IMR-90 (cell line): Measurements from ENCODE around the gene ZNF597. TPM values are rescaled to one million over a fixed set of nuclear protein-coding genes. Genes with fewer than 3 reads are reported as not detected.
A peak's percentile ranks its signal among the peaks of the same experiment; 100 is the strongest.

Experiments used
- ATAC-seq: fragments of 200-7000 bp; cut with Tn5 transposase; 2 replicates; pipeline ENCODE4 v1.9.1; 2020; ENCODE audit warnings: low read depth, mild to moderate bottlenecking, moderate library complexity
- BruUV-seq: library from RNA; stranded (reverse); fragments of 400-500 nt; replicated peaks from 2 replicates; lab custom pipeline; 2021; lab: Mats Ljungman, UMichigan
- CTCF ChIA-PET: fragments of 300-600 bp; formaldehyde crosslinking; extraction: SDS; loops from one replicate; lab custom pipeline; 2021; ENCODE audit warnings: antibody characterized with exemption; lab: Yijun Ruan, JAX
- POLR2A ChIA-PET: fragments of 300-600 bp; sonication (Branson Sonifier 250); formaldehyde crosslinking; loops from one replicate; lab custom pipeline; 2022; ENCODE audit warnings: antibody characterized with exemption; ENCODE audit not compliant: unreplicated experiment; lab: Charles Lee
- DNase-seq: peaks from one replicate; pipeline ENCODE4 v3.0.0; 2013
- H2AFZ ChIP-seq: replicated peaks from 2 replicates; pipeline ENCODE3; 2013; ENCODE audit warnings: low read length, mild to moderate bottlenecking; ENCODE audit not compliant: poor library complexity
- H2AK5ac ChIP-seq: 2 replicates; pipeline ENCODE4 v1.6.1; 2013; ENCODE audit warnings: low read depth, low read length, inconsistent platforms
- H2AK9ac ChIP-seq: replicated peaks from 2 replicates; pipeline ENCODE3; 2013; ENCODE audit warnings: mild to moderate bottlenecking, low read depth, low read length, moderate library complexity; ENCODE audit not compliant: poor library complexity
- H2BK120ac ChIP-seq: 2 replicates; pipeline ENCODE4 v1.6.1; 2013; ENCODE audit warnings: low read depth, low read length, inconsistent platforms
- H2BK15ac ChIP-seq: 3 replicates; pipeline ENCODE4 v1.6.1; 2013; ENCODE audit warnings: low read depth, low read length, inconsistent platforms
- H2BK20ac ChIP-seq: 2 replicates; pipeline ENCODE4 v1.6.1; 2013; ENCODE audit warnings: low read depth, mild to moderate bottlenecking, inconsistent platforms, low read length, moderate library complexity
- H2BK5ac ChIP-seq: 2 replicates; pipeline ENCODE4 v1.6.1; 2013; ENCODE audit warnings: mild to moderate bottlenecking, low read depth, low read length, inconsistent platforms; ENCODE audit not compliant: poor library complexity, severe bottlenecking
- H3K14ac ChIP-seq: replicated peaks from 2 replicates; pipeline ENCODE4 v1.6.1; 2013; ENCODE audit warnings: low read depth, low read length, inconsistent platforms
- H3K18ac ChIP-seq: 2 replicates; pipeline ENCODE4 v1.6.1; 2013; ENCODE audit warnings: low read depth, low read length, control low read depth
- H3K23ac ChIP-seq: 2 replicates; pipeline ENCODE4 v1.6.1; 2013; ENCODE audit warnings: low read depth, low read length, inconsistent platforms
- H3K27ac ChIP-seq: 2 replicates; pipeline ENCODE4 v1.5.1; 2013; ENCODE audit warnings: mild to moderate bottlenecking, control low read depth, low read length; ENCODE audit not compliant: insufficient read depth
- H3K27me3 ChIP-seq: 2 replicates; pipeline ENCODE4 v1.6.1; 2013; ENCODE audit warnings: low read length; ENCODE audit not compliant: control insufficient read depth, insufficient read depth
- H3K36me3 ChIP-seq: 2 replicates; pipeline ENCODE4 v1.6.1; 2013; ENCODE audit warnings: low read length, mixed read lengths; ENCODE audit not compliant: control insufficient read depth, insufficient read depth
- H3K4ac ChIP-seq: 2 replicates; pipeline ENCODE4 v1.6.1; 2013; ENCODE audit warnings: low read depth, low read length, inconsistent platforms
- H3K4me1 ChIP-seq: 2 replicates; pipeline ENCODE4 v1.6.1; 2013; ENCODE audit warnings: low read length, mixed read lengths; ENCODE audit not compliant: control insufficient read depth, insufficient read depth
- H3K4me2 ChIP-seq: 2 replicates; pipeline ENCODE4 v1.6.1; 2013; ENCODE audit warnings: low read depth, mild to moderate bottlenecking, control low read depth, low read length, moderate library complexity
- H3K4me3 ChIP-seq: 2 replicates; pipeline ENCODE4 v1.5.1; 2013; ENCODE audit warnings: low read depth, mild to moderate bottlenecking, control low read depth, low read length, moderate library complexity; ENCODE audit not compliant: insufficient read depth
- H3K56ac ChIP-seq: 2 replicates; pipeline ENCODE4 v1.6.1; 2013; ENCODE audit warnings: low read length, inconsistent platforms; ENCODE audit not compliant: insufficient read depth; ENCODE audit errors: extremely low read depth
- H3K79me1 ChIP-seq, 2 experiments: 2 replicates each; pipeline ENCODE4 v1.6.1; 2013; ENCODE audit warnings: low read length in 2 of 2, inconsistent platforms in 1 of 2, low read depth in 1 of 2
- H3K9ac ChIP-seq: 2 replicates; pipeline ENCODE4 v1.6.1; 2013; ENCODE audit warnings: low read depth, low read length, control low read depth
- H3K9me1 ChIP-seq: 2 replicates; pipeline ENCODE4 v1.6.1; 2013; ENCODE audit warnings: low read length, inconsistent platforms; ENCODE audit not compliant: insufficient read depth
- H3K9me3 ChIP-seq: 2 replicates; pipeline ENCODE4 v1.6.1; 2013; ENCODE audit warnings: low read length; ENCODE audit not compliant: control insufficient read depth, insufficient read depth
- H4K20me1 ChIP-seq: 2 replicates; pipeline ENCODE4 v1.6.1; 2013; ENCODE audit warnings: low read length, inconsistent platforms; ENCODE audit not compliant: insufficient read depth
- H4K5ac ChIP-seq: 2 replicates; pipeline ENCODE4 v1.6.1; 2013; ENCODE audit warnings: mild to moderate bottlenecking, low read depth, low read length, control low read depth
- H4K8ac ChIP-seq, 2 experiments: 2 replicates each; pipeline ENCODE4 v1.6.1; 2013; ENCODE audit warnings: low read depth in 2 of 2, low read length in 2 of 2, control low read depth in 1 of 2, inconsistent platforms in 1 of 2
- H4K91ac ChIP-seq: 2 replicates; pipeline ENCODE4 v1.6.1; 2013; ENCODE audit warnings: low read depth, low read length, inconsistent platforms; ENCODE audit not compliant: insufficient read depth
- BHLHE40 ChIP-seq: fragments of 150-350 bp; IDR thresholded peaks from 2 replicates; pipeline ENCODE4 v1.6.1; 2016; ENCODE audit warnings: mild to moderate bottlenecking, low read depth, low read length
- CEBPB ChIP-seq: IDR thresholded peaks from 2 replicates; pipeline ENCODE4 v1.6.1; 2012; ENCODE audit warnings: low read depth, low read length, improper control_type of control experiment
- CHD1 ChIP-seq: IDR thresholded peaks from 2 replicates; pipeline ENCODE4 v1.6.1; 2012; ENCODE audit warnings: low read depth, low read length, improper control_type of control experiment
- ELK1 ChIP-seq: fragments of 150-350 bp; IDR thresholded peaks from 2 replicates; pipeline ENCODE4 v1.6.1; 2016; ENCODE audit warnings: low read depth, mild to moderate bottlenecking, low read length, moderate library complexity, borderline replicate concordance
- FOS ChIP-seq: fragments of 150-350 bp; IDR thresholded peaks from 2 replicates; pipeline ENCODE4 v1.6.1; 2016; ENCODE audit warnings: low read depth, low read length
- MAFK ChIP-seq: IDR thresholded peaks from 2 replicates; pipeline ENCODE4 v1.6.1; 2012; ENCODE audit warnings: low read depth, low read length, improper control_type of control experiment
- MAZ ChIP-seq: IDR thresholded peaks from 2 replicates; pipeline ENCODE4 v1.6.1; 2012; ENCODE audit warnings: low read depth, mild to moderate bottlenecking, low read length, improper control_type of control experiment, moderate library complexity, borderline replicate concordance
- MXI1 ChIP-seq: IDR thresholded peaks from 2 replicates; pipeline ENCODE4 v1.6.1; 2012; ENCODE audit warnings: low read depth, mild to moderate bottlenecking, low read length, moderate library complexity, borderline replicate concordance
- NFE2L2 ChIP-seq: fragments of 150-350 bp; IDR thresholded peaks from 2 replicates; pipeline ENCODE4 v1.6.1; 2016; ENCODE audit warnings: low read depth, mild to moderate bottlenecking, low read length
- POLR2A ChIP-seq: IDR thresholded peaks from 2 replicates; pipeline ENCODE4 v1.6.1; 2012; ENCODE audit warnings: mild to moderate bottlenecking, low read depth, low read length
- RAD21 ChIP-seq: IDR thresholded peaks from 2 replicates; pipeline ENCODE4 v1.6.1; 2012; ENCODE audit warnings: low read length, improper control_type of control experiment
- RCOR1 ChIP-seq: IDR thresholded peaks from 2 replicates; pipeline ENCODE4 v1.6.1; 2012; ENCODE audit warnings: mild to moderate bottlenecking, low read length, improper control_type of control experiment; ENCODE audit not compliant: insufficient replicate concordance
- RFX5 ChIP-seq: IDR thresholded peaks from 2 replicates; pipeline ENCODE4 v1.8.0; 2012; ENCODE audit warnings: low read depth, mild to moderate bottlenecking, low read length, moderate library complexity
- SMC3 ChIP-seq: fragments of 150-350 bp; IDR thresholded peaks from 2 replicates; pipeline ENCODE4 v1.6.1; 2016; ENCODE audit warnings: low read depth, mild to moderate bottlenecking, antibody characterized with exemption, low read length, moderate library complexity
- USF2 ChIP-seq: fragments of 150-350 bp; IDR thresholded peaks from 2 replicates; pipeline ENCODE4 v1.6.1; 2017; ENCODE audit warnings: mild to moderate bottlenecking, antibody characterized with exemption, low read length, low read depth
- WGBS, 2 experiments: methylation state at CpG; one replicate each; pipeline versions ENCODE4 v1.1.5 to v1.1.7; 2013; ENCODE audit warnings: missing lambda C conversion rate in 2 of 2; ENCODE audit not compliant: insufficient read length in 1 of 2; ENCODE audit errors: extremely low coverage in 2 of 2; 5-methylcytosine and 5-hydroxymethylcytosine counted together
- dilution Hi-C: fragments of 300-500 bp; cut with HindIII; formaldehyde crosslinking; loops from one replicate; pipeline ENCODE4 v1.14.3; 2018; ENCODE audit warnings: low sequenced_read_pairs; ENCODE audit not compliant: unreplicated experiment
- in situ Hi-C: fragments of 300-500 bp; cut with MboI; formaldehyde crosslinking; loops from 3 replicates; pipeline ENCODE4 v1.14.3; 2019; ENCODE audit warnings: low sequenced_read_pairs, inconsistent platforms, mixed read lengths
- intact Hi-C: fragments of 100-400 bp; cut with micrococcal nuclease; formaldehyde crosslinking; loops from 2 replicates; pipeline ENCODE4 v1.10.0; 2022
- polyA plus RNA-seq, 3 experiments: library from polyadenylated mRNA; depleted of rRNA; stranded (reverse); fragments of >200 nt; gene quantifications; 2 replicates each; pipeline ENCODE4 v1.2.3, GENCODE V29; 2012; ENCODE audit warnings: low replicate concordance in 1 of 3
- total RNA-seq: library from RNA; depleted of rRNA; stranded (reverse); fragments of >200 nt; gene quantifications from 2 replicates; pipeline ENCODE4 v1.2.3, GENCODE V29; 2012
- TF ChIP-seq, protein P1 (sequence below): conservative IDR thresholded peaks from 2 replicates; pipeline ENCODE4 v1.5.1; 2012; ENCODE audit warnings: mild to moderate bottlenecking, low read depth, low read length, improper control_type of control experiment

The ZNF597 gene
- total and polyA plus RNA-seq, 2 of the 4 experiments (the other 2 are of a cell fraction): 0.91 to 3.0 TPM

- peak overlapping the region; percentile 67 for H3K4me2 ChIP-seq
- H3K9me3 ChIP-seq: peaks cover 7% of the 10 kb centered on the region
Observed at GRCh38 chr16:3431779-3432219, 11.5 kb downstream of the ZNF597 start.

More at GRCh38 chr16:3431779-3432219, 11.5 kb downstream of the ZNF597 start:
- dilution Hi-C loops: no loop called here
- H3K18ac ChIP-seq: no peak overlapping the region; the same call in 1 of the 2 replicates
- peak overlapping the region; percentile 68 for H2AK9ac ChIP-seq
- H2BK5ac ChIP-seq: no peak overlapping the region
- peak overlapping the region; percentile 75 for H4K5ac ChIP-seq
- CTCF ChIA-PET: no interaction called here
- H2BK15ac ChIP-seq: no peak overlapping the region
- H3K9me1 ChIP-seq: no peaks in the 10 kb centered on the region
- H4K8ac ChIP-seq: peak overlapping the region; percentile 67 to 85
- no peaks in the 10 kb centered on the region for H4K20me1 ChIP-seq
- H3K27ac ChIP-seq: no peak overlapping the region
- DNase-seq: peak; percentile 31
- no peak overlapping the region; the same call in 1 of the 2 replicates for H3K23ac ChIP-seq
- H2BK20ac ChIP-seq: no peak overlapping the region
- 62% methylated on average over 7 of the region's 26 CpGs; no CpG with 5 or more reads in 1 of the 2 experiments for WGBS, 2 experiments
- H2AK5ac ChIP-seq: peak overlapping the region; percentile 52
- H3K56ac ChIP-seq: no peak overlapping the region
- H3K36me3 ChIP-seq: peaks cover 7% of the 10 kb centered on the region; the same call in 1 of the 2 replicates
- H3K79me1 ChIP-seq: peaks cover 0 to 3% of the 10 kb centered on the region in 2 experiments; a peak in 2 of 4 replicates
- no peak overlapping the region for H4K91ac ChIP-seq
- BruUV-seq: no TSS peak
- peak overlapping the region; percentile 89 for H2AFZ ChIP-seq
- ATAC-seq: peak; percentile 80
- H3K4me1 ChIP-seq: no peaks in the 10 kb centered on the region
- H3K9ac ChIP-seq: no peak overlapping the region
- in situ Hi-C loops: no loop called here
- no peak overlapping the region for H2BK120ac ChIP-seq
- H3K4ac ChIP-seq: no peak overlapping the region
- intact Hi-C loops: no loop called here
- POLR2A ChIA-PET: no interaction called here
- peak overlapping the region; percentile 39; the same call in 1 of the 2 replicates for H3K14ac ChIP-seq
- H3K27me3 ChIP-seq: 0 out of 2 replicates have a peak, but pooled peaks cover 2% of the 10 kb centered on the region
- TF ChIP-seq FOS (no peak), USF2 (no peak), MAZ (no peak), CHD1 (no peak), POLR2A (no peak), MAFK (no peak), NFE2L2 (no peak), RCOR1 (no peak), SMC3 (no peak), MXI1 (no peak), CEBPB (no peak), RAD21 (no peak), ELK1 (no peak), RFX5 (no peak), BHLHE40 (no peak)
- TF ChIP-seq, protein P1, sequence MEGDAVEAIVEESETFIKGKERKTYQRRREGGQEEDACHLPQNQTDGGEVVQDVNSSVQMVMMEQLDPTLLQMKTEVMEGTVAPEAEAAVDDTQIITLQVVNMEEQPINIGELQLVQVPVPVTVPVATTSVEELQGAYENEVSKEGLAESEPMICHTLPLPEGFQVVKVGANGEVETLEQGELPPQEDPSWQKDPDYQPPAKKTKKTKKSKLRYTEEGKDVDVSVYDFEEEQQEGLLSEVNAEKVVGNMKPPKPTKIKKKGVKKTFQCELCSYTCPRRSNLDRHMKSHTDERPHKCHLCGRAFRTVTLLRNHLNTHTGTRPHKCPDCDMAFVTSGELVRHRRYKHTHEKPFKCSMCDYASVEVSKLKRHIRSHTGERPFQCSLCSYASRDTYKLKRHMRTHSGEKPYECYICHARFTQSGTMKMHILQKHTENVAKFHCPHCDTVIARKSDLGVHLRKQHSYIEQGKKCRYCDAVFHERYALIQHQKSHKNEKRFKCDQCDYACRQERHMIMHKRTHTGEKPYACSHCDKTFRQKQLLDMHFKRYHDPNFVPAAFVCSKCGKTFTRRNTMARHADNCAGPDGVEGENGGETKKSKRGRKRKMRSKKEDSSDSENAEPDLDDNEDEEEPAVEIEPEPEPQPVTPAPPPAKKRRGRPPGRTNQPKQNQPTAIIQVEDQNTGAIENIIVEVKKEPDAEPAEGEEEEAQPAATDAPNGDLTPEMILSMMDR: no peak
- H3K4me3 ChIP-seq: peak overlapping the region; percentile 42
